Measurements from ENCODE around the gene SLC9A8.
A peak's percentile ranks its signal among the peaks of the same experiment; 100 is the strongest.

The SLC9A8 gene

DNA sequence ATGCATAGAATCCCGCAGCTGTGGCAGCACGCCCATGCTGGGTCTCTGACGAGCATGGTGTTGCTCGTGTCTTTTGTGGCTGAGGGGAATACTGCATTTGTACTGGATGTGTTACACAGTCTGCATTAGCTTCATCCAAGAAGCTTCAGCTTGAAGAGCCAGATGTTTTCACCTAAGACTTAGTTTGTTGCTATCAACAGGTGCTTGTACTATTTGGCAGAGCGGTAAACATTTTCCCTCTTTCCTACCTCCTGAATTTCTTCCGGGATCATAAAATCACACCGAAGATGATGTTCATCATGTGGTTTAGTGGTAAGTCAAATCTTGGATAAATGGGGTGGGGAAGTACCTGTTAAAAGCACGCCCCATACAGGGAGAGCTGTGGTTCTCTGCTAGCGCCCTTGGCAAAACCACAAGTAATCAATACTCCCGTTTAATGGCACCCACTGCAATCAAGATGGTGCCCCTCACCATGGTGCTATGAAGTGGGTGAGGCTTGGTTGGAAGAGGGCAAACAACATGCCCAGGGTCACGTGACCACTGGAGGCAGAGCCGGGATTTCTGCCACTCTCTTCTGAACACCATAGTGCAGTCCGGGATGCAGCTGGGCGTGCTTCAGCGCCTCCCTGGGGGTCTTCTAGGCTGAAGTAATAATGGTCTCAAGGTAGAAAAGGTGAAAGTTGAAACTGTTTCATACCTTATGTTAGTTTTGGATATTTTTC is 68.3 kb downstream of the SLC9A8 start:
- Mint-ChIP-seq H3K4me3 (no peak overlapping the region), H3K27me3 (no peaks in the 10 kb centered on the region), H3K4me1 (ENCODE audit: low read depth) (no peaks in the 10 kb centered on the region), H3K36me3 (ENCODE audit: low read depth) (peaks cover 83% of the 10 kb centered on the region), H3K27ac (peak overlapping the region; percentile 48), H3K9me3 (no peaks in the 10 kb centered on the region)
- no peak for DNase-seq

DNA sequence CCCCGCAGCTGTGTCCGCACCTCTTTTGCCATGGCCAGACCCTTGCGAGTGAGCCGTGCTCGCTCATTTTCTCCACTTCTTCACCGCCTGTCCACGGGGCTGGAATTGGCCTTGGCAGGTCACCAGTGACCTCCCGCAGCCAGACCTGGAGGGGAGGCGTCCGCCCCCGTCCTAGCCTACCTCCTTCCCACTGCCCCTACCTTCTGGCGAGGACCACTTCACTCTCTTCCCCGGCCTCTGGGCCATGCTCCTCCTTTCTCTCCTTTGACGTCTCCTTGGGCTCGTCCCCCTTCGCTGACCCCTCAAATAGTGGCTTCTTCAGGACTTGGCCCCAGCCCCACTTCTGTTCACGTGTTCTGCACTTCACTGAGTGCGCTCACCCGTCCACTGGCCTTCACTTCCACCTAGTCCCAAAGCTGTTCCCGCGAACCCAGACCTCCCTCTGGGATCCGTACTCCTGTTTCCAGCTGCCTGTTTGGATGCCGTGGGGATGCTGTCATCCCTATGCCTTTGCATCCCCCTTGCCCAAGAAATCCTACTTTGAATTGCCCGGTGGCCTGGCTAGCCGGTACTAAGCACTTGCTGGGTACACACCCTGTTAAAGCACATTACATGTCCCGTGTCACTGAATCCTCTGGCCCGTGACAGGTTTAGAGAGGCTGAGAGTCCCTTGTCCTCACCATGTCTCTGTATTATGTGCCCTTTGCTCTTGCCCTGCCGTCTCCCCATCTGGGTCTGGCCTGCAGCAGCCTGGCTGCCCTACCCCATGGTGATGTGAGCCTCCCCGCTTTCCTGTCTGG is 69.7 kb downstream of the SLC9A8 start:
- peak overlapping the region; percentile 40 for H3K27ac Mint-ChIP-seq
- H3K27me3 Mint-ChIP-seq, result no peaks in the 10 kb centered on the region
- no peaks in the 10 kb centered on the region for H3K9me3 Mint-ChIP-seq
- no peak for DNase-seq
- H3K4me1 Mint-ChIP-seq (ENCODE audit: low read depth), result peaks cover 2% of the 10 kb centered on the region
- no peak overlapping the region for H3K4me3 Mint-ChIP-seq
- peaks cover 87% of the 10 kb centered on the region for H3K36me3 Mint-ChIP-seq (ENCODE audit: low read depth)

DNA sequence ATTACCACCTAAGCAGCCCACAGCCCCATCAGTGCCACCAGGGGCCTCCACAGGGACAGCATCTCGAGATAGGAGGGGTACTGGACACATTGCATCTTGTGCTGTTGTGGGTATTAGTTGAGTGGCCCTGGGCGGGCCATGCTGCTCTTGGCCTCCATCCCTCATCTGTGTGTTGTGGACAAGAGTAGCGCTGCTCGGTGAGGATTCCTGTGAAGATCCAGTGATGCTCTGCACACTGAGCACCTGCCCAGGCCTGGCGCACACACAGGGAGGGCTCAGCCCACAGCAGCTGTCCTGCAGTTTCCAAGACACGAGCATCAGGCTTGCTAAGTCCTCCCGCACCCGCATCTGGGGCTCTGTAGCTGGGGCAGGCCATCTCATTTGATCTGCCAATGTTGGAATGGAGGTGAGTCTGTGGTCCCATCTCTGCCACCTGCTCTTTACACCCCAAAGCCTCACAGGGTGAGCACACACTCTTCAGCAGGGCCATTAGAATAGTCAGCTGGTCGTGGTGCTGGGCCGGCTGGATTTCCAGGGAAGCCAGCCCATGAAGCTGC is 70.7 kb downstream of the SLC9A8 start:
- no peaks in the 10 kb centered on the region for H3K27me3 Mint-ChIP-seq
- H3K4me1 Mint-ChIP-seq (ENCODE audit: low read depth), result peaks cover 7% of the 10 kb centered on the region
- no peak for DNase-seq
- H3K9me3 Mint-ChIP-seq, result no peaks in the 10 kb centered on the region
- H3K36me3 Mint-ChIP-seq (ENCODE audit: low read depth), result peaks cover 87% of the 10 kb centered on the region
- H3K27ac Mint-ChIP-seq, result peak overlapping the region; percentile 74
- no peak overlapping the region for H3K4me3 Mint-ChIP-seq

DNA sequence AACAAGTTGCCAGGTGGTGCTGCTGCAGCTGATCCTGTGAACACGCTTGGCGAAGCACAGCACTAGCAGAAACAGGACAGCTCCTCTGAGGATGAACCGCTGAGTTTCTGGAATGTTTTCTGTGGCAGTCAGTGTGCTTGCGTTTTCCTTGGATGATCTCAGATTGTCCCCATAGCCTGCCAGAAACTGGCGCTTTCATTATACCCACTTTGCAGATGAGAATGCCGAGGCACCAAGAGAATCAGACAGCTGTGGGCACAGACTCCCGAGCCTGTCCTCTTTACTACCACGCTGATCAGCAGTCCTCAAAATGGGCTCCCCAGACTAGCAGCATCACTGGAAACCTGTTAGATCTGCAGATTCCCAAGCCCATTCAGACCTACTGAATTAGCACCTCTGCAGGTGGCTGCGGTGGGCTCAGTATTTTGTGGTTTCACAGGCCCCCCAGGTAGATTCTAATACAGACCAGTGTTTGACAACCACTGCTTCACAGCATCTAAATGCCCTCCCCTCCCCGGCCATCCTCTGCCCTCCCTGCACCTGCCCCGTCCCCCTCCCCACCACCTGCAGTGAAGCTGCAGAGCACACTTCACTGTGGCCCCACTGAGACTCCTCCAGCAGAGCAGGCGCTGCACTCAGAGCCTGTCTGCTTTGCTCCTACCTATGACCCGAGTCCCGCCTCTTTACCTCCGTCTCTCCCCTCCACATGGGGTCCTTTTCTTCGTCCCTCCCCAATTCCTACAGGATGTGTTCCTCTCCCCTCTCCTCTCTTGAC is 73.1 kb downstream of the SLC9A8 start:
- Mint-ChIP-seq H3K9me3 (no peaks in the 10 kb centered on the region), H3K4me3 (no peak overlapping the region), H3K27ac (no peak overlapping the region), H3K27me3 (no peaks in the 10 kb centered on the region), H3K36me3 (ENCODE audit: low read depth) (peaks cover 89% of the 10 kb centered on the region), H3K4me1 (ENCODE audit: low read depth) (peaks cover 10% of the 10 kb centered on the region)
- no peak for DNase-seq

DNA sequence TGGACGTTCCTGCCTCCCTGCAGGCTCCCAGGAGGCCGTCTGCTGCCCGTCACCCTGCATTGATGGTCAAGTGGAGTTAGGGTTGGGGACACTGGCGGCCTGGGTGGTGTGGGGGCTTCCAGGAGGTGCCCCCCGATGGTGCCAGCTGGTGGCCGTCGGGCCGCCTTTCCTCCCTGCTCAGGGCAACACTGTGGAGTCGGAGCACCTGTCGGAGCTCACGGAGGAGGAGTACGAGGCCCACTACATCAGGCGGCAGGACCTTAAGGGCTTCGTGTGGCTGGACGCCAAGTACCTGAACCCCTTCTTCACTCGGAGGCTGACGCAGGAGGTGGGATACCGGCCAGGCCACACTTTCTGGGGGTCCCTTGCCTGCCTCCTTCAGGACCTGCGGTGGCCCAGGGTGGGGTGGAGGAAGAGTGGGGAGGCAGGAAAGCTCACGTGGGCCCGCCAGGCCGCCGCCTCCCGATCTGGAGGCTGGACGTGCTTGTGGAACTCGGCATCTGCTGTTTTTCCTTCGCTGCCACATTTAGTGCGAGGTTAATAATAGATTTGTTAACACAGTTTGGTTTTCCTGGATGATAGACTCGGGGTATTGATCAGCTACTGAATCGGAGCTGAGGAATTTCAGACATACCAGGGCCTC is 74.1 kb downstream of the SLC9A8 start:
- Mint-ChIP-seq H3K4me1 (ENCODE audit: low read depth) (peaks cover 13% of the 10 kb centered on the region), H3K9me3 (no peaks in the 10 kb centered on the region), H3K27me3 (no peaks in the 10 kb centered on the region), H3K4me3 (no peak overlapping the region), H3K36me3 (ENCODE audit: low read depth) (peaks cover 85% of the 10 kb centered on the region), H3K27ac (no peak overlapping the region)
- no peak for DNase-seq

DNA sequence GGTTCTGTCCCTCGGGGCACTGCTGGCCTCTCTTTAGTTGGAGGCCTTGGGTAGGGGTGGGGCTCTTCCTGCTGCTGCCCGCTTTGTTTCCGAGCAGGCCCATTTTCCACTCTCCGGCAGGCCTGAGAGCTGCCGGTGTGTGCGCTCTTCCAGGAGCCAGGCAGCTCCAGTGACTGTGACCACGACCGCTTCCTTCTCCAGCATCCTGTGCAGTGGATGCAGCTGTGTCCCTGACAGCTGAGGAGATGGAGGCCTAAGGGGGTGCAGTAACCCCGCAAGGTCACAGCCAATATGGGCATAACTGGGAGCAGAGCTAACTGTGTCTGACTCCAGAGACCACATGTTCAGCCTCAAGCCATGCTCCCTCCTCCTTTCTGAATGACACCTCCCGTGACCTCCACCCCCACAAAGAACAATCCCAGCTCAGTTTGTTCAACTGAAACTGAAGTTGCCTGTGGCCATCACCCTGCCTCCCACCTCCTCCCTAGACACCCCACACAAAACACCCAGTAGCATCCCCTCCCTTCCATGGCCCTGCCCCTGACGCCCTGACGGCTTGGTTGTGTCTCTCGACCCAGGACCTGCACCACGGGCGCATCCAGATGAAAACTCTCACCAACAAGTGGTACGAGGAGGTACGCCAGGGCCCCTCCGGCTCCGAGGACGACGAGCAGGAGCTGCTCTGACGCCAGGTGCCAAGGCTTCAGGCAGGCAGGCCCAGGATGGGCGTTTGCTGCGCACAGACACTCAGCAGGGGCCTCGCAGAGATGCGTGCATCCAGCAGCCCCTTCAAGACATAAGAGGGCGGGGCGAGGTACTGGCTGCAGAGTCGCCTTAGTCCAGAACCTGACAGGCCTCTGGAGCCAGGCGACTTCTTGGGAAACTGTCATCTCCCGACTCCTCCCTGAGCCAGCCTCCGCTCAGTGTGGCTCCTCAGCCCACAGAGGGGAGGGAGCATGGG is 74.9 kb downstream of the SLC9A8 start:
- peaks cover 79% of the 10 kb centered on the region for H3K36me3 Mint-ChIP-seq (ENCODE audit: low read depth)
- no peak for DNase-seq
- peaks cover 22% of the 10 kb centered on the region for H3K4me1 Mint-ChIP-seq (ENCODE audit: low read depth)
- no peaks in the 10 kb centered on the region for H3K27me3 Mint-ChIP-seq
- no peak overlapping the region for H3K4me3 Mint-ChIP-seq
- peak overlapping the region; percentile 66 for H3K27ac Mint-ChIP-seq
- no peaks in the 10 kb centered on the region for H3K9me3 Mint-ChIP-seq

DNA sequence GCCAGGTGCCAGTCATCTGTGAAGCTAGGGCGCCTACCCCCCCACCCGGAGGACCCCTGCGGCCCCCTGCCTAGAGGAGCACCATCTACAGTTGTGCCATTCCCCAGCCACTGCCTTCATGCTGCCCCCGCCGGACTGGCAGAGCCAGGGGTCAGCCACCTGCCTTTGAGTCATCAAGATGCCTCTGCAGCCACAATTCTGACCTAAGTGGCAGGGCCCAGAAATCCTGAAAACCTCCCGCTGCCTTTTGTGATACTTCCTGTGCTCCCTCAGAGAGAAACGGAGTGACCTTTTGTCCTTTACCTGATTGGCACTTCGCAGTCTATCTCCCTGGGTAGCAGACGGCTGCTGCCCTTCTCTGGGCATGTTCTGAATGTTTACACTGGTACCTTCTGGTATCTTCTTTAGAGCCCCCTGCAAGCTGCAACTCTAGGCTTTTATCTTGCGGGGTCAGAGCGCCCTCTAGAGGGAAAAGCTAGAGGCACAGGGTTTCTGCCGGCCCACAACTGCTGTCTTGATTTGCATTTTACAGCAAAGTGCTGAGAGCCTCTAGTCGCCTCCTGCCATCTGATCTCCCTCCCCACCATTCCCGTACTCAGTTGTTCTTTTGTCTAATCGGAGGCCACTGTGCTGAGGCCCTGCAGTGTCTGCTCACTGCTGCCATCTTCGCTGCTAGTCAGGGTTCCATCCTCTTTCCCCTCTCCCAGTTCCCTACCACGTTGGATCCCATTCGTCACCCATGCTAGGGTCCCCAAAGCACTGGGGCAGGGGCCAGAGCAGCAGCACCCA is 75.8 kb downstream of the SLC9A8 start:
- Mint-ChIP-seq H3K4me3 (no peak overlapping the region), H3K4me1 (ENCODE audit: low read depth) (peaks cover 30% of the 10 kb centered on the region), H3K27ac (peak overlapping the region; percentile 66), H3K36me3 (ENCODE audit: low read depth) (peaks cover 73% of the 10 kb centered on the region), H3K9me3 (no peaks in the 10 kb centered on the region), H3K27me3 (no peaks in the 10 kb centered on the region)
- peak; percentile 73 for DNase-seq

DNA sequence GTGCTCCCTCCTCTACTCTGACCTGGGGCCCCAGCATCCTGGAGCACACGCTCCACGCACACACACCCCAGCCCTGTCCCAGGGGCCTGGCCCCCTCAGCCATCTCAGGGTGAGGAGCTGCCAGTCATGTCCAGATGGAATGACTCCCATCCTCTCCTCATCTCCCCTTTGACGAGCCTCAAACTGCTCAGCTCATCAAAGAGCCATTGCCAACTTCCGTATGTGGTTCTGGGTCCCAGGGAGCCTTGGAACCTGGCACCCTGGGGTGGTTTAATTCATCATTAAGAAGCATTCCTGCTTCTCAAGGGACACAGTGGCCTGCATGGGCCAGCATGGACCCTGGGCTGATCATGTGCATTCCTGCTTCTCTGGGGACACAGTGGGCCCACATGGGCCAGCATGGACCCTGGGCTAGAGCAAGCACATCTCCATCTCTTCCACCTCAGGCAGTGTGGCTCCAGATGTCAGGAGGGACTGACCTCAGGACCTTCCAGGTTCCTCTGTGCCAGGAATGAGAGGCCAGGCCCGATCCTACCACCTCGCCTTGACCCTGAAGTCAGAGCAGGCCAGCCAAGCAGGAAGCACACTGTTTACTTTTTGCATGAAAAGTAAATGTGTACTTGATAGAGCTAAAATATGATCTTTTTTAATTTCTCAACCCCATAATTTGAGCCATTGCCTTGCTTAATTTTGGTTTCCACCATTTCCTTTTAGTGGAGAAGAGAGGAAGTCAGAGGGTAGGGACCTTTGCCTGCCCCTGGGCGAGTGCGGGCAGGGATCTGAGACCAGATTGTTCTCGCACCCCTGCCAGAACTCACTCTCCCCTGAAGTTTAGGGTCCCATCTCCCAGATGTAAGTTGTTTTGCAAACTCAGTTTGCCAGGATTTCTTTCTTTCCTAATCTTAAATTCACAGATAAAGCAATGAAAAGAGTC is 76.6 kb downstream of the SLC9A8 start:
- H3K4me3 Mint-ChIP-seq, result no peak overlapping the region
- H3K4me1 Mint-ChIP-seq (ENCODE audit: low read depth), result peaks cover 39% of the 10 kb centered on the region
- no peak for DNase-seq
- peak overlapping the region; percentile 34 for H3K27ac Mint-ChIP-seq
- peaks cover 66% of the 10 kb centered on the region for H3K36me3 Mint-ChIP-seq (ENCODE audit: low read depth)
- no peaks in the 10 kb centered on the region for H3K27me3 Mint-ChIP-seq
- H3K9me3 Mint-ChIP-seq, result no peaks in the 10 kb centered on the region

DNA sequence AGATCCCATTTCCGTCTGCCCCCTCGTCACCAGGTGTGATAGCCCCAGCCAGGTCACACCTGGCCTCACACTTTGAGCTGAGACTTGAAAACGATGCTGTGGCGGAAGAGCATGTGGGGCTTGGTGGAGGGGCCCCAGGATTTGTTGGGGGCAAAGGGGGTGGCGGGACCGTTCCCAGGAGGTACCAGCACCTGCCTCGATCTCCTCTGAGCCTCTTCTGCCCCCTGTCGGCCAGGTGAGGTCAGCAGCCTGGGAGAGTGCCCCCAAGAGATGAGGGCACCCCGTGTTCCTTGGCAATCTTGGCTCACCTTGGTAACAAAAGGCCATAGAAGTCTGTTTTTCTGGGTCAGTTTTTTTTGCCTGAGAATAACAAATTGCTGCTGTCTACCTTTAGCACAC is 77.3 kb downstream of the SLC9A8 start:
- Mint-ChIP-seq H3K4me1 (ENCODE audit: low read depth) (peaks cover 43% of the 10 kb centered on the region), H3K4me3 (no peak overlapping the region), H3K27ac (peak overlapping the region; percentile 34), H3K36me3 (ENCODE audit: low read depth) (peaks cover 60% of the 10 kb centered on the region), H3K27me3 (no peaks in the 10 kb centered on the region), H3K9me3 (no peaks in the 10 kb centered on the region)
- DNase-seq, result no peak

DNA sequence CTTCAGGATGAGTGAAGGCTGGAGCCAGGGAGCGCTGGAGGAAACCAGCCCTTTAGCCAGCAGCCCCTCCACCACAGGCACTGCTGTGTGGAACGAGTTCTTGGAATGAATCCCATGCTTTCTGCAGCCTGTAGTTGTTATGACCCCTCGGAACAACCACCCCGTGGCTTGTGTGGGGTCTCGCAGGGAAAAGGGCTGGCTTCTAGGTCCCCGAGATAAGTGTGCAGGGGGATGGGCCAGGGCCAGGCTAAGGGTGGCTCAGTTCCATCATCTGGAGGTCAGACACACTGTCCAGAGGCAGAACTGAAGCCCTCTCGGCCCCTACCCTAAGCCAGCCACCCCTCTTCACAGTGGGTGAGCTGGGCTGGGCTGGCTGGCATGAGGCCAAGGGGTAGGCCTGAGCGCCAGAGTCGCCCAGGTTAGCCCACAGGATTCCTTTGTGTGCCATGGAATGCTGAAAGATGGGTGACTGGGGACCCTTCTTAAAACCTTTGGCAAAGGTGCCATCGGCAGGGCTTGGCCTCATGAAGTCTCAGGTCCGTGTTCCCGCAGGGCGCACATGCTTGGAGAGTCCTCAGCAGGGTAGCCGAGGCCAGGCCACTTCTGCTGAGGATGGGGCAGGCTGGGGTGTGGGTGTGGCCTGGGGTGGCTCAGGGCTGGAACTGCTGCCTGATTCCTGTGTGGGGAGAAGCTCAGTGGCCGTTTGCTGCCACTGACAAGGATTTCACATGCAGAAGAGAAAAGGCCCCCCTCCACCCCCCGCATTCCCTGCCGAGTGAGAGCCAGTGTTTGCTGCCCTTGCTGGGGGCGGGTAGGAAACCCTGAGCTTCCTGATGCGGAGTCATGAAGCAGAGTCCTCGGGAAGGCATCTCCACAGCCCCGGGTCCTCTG is 78.1 kb downstream of the SLC9A8 start:
- Mint-ChIP-seq H3K36me3 (ENCODE audit: low read depth) (peaks cover 52% of the 10 kb centered on the region), H3K27ac (no peak overlapping the region), H3K4me1 (ENCODE audit: low read depth) (peaks cover 44% of the 10 kb centered on the region), H3K9me3 (no peaks in the 10 kb centered on the region), H3K27me3 (no peaks in the 10 kb centered on the region), H3K4me3 (no peak overlapping the region)
- no peak for DNase-seq

DNA sequence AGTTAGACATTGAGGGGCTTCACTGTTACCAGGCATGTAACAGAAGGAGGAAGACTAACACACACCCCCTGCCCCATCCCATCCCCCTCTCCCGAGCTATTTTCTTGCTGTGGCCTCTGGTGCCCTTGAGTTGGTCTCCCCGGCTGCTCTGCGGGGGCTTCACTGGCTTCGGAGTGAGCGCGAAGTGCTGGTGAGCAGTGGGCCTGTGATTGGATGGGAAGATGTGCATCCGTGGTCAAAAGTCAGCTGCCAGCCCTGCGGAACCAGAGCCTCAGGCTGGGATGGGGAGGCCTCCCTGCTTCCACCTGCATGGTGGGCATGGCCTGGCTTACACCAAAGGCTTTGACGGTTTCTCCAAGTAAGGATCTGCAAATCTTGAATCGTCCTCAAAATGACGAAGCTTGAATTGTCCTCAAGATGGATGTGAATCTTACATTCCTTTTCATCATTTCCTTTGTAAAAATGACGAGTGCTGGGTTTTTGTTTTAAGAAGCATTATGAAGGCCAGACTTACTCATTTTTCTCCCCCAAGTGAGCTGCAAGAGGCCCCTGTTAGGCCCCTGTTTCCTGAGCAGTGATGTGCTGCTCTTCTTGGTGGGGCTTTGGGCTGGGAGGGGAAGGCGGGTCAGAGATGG is 79.0 kb downstream of the SLC9A8 start:
- Mint-ChIP-seq H3K36me3 (ENCODE audit: low read depth) (peaks cover 44% of the 10 kb centered on the region), H3K27me3 (no peaks in the 10 kb centered on the region), H3K4me3 (no peak overlapping the region), H3K4me1 (ENCODE audit: low read depth) (peaks cover 44% of the 10 kb centered on the region), H3K27ac (peak overlapping the region; percentile 57), H3K9me3 (no peaks in the 10 kb centered on the region)
- no peak for DNase-seq

Data from activated T-cell treated with anti-CD3 and anti-CD28 coated beads, Interleukin-2, amount 50 U/mL, for 24 hours (primary cell).